GM21447 (cell line): ENCODE results near the gene RPL10.

Experiments
- ATAC-seq: cut with Tn5 transposase; IDR thresholded peaks from one replicate; pipeline ENCODE4 v1.9.1; 2021; ENCODE audit not compliant: unreplicated experiment

The RPL10 gene

GRCh38 chrX:154362085-154362742, 36.0 kb upstream of the RPL10 start:
- no peak for ATAC-seq

GRCh38 chrX:154363706-154364439, 34.3 kb upstream of the RPL10 start:
- ATAC-seq = no peak

GRCh38 chrX:154365052-154365600, 33.1 kb upstream of the RPL10 start:
- no peak for ATAC-seq

- no peak for ATAC-seq
Observed at GRCh38 chrX:154365997-154366665, 32.0 kb upstream of the RPL10 start.

GRCh38 chrX:154366666-154367055, 31.5 kb upstream of the RPL10 start:
- ATAC-seq = no peak

- ATAC-seq = no peak
Observed at GRCh38 chrX:154367474-154368308, 30.5 kb upstream of the RPL10 start.

GRCh38 chrX:154368630-154369448, 29.3 kb upstream of the RPL10 start:
- peak; percentile 28 for ATAC-seq

GRCh38 chrX:154369449-154370299, 28.5 kb upstream of the RPL10 start:
- no peak for ATAC-seq

GRCh38 chrX:154370300-154371016, 27.7 kb upstream of the RPL10 start:
- ATAC-seq = no peak

- ATAC-seq = peak; percentile 54
Observed at GRCh38 chrX:154371017-154371788, 27.0 kb upstream of the RPL10 start.

GRCh38 chrX:154371789-154372300, 26.3 kb upstream of the RPL10 start:
- ATAC-seq = no peak

GRCh38 chrX:154372612-154373022, 25.6 kb upstream of the RPL10 start:
- no peak for ATAC-seq

GRCh38 chrX:154373340-154374306, 24.6 kb upstream of the RPL10 start:
- no peak for ATAC-seq

- ATAC-seq = no peak
Observed at GRCh38 chrX:154374313-154375155, 23.6 kb upstream of the RPL10 start, which contains the start of gene FLNA. TSS of gene FLNA (minus strand) at chrX:154374634. CDS start at chrX:154371245, 3,389 bp downstream.

GRCh38 chrX:154375156-154375504, 23.0 kb upstream of the RPL10 start:
- no peak for ATAC-seq
